Astrocyte of the spinal cord (primary cell): ENCODE data around the gene BPTF.

Experiments used
- DNase-seq: peaks from one replicate; pipeline ENCODE4 v3.0.0; 2011; ENCODE audit warnings: low read depth, low spot score
- H3K4me3 ChIP-seq: 2 replicates; pipeline ENCODE4 v1.5.1; 2011; ENCODE audit warnings: low read depth, mild to moderate bottlenecking, low read length, moderate library complexity
- in situ Hi-C: cut with HindIII; loops from 2 replicates; pipeline ENCODE4 v1.10.0; 2017; ENCODE audit warnings: low sequenced_read_pairs
- TF ChIP-seq, protein P1 (sequence below): IDR thresholded peaks from 2 replicates; pipeline ENCODE4 v1.5.1; 2012; ENCODE audit warnings: low read depth, mild to moderate bottlenecking, low read length, inconsistent platforms

The BPTF gene

DNA sequence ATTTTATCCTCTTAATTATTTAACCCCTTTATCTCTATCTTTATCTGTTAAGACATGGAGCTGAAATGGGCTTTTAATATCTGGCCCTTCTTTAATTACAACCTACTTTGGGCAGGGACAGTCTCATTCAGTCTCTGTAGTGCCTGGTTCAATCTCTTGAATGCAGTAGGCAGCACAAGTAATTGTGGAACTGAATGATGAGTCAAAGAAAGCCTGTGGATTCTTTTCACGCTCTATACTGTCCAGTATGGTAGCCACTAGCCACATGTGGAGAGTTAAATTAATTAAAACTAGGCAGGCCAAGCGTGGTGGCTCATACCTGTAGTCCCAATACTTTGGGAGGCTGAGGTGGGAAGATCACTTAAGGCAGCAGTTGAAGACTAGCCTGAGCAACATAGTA, 9.3 kb downstream of the BPTF start:
- in situ Hi-C loops, result no loop called here
- DNase-seq, result no peak
- no peak overlapping the region for H3K4me3 ChIP-seq

DNA sequence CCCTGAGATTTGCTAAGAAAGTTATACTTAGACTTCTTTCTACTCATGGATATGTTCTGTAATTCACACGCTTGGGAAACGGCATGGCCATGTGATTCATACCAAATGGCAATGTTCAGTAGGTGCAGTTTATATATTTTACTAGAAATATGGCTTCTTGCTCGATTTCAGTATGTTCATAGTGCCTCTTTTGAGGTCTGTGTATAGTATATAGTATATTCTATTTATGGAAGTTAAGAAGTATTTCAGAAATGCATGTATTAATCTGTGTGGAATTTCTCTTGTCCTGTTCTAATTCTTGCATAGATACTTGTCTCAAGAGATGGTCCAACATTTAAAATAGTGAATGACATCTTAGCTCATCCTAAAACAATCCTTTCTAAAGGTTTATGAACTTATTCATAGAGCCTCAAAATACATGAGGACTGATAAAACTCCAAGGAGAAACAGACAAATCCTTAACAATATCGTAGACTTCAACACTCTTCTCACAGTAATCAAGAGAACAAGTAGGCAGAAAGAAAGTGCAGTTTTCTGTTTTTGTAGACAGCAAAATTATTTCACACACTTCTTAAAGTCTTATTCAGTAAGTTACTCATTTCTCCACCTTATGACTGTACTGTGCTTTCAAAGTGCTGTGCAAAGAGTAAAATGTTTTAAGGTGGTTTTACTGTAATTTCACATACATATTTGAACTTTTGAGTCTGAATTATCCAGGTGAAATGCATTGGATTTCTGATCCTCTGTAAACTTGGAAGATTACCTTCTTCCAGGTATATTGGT, 11.1 kb downstream of the BPTF start:
- no peak overlapping the region for H3K4me3 ChIP-seq
- in situ Hi-C loops, result no loop called here
- TF ChIP-seq, protein P1, sequence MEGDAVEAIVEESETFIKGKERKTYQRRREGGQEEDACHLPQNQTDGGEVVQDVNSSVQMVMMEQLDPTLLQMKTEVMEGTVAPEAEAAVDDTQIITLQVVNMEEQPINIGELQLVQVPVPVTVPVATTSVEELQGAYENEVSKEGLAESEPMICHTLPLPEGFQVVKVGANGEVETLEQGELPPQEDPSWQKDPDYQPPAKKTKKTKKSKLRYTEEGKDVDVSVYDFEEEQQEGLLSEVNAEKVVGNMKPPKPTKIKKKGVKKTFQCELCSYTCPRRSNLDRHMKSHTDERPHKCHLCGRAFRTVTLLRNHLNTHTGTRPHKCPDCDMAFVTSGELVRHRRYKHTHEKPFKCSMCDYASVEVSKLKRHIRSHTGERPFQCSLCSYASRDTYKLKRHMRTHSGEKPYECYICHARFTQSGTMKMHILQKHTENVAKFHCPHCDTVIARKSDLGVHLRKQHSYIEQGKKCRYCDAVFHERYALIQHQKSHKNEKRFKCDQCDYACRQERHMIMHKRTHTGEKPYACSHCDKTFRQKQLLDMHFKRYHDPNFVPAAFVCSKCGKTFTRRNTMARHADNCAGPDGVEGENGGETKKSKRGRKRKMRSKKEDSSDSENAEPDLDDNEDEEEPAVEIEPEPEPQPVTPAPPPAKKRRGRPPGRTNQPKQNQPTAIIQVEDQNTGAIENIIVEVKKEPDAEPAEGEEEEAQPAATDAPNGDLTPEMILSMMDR, result no peak
- DNase-seq, result peak; percentile 54

More for the DNA sequence above, 9.3 kb downstream of the BPTF start:
- TF ChIP-seq, protein P1, result no peak

DNA sequence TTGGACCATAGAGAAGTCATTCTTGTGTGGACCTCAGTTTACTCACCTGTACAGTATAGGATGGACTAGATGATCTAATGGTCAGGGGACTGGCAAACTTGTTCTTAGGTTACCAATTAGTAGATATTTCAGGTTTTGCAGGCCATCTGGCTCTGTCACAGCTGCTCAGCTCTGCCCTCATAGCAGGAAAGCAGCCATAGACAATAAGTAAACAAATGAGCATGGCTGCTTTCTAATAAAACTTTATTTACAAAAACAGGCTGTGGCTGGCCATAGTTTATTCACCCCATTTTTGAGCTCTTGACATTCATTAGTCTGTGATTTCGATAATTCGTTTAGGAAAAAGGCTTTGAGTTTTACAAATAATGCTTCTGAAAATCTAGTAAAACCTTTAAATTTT, 12.7 kb downstream of the BPTF start:
- in situ Hi-C loops, result no loop called here
- TF ChIP-seq, protein P1, result no peak
- H3K4me3 ChIP-seq, result no peak overlapping the region
- no peak for DNase-seq

DNA sequence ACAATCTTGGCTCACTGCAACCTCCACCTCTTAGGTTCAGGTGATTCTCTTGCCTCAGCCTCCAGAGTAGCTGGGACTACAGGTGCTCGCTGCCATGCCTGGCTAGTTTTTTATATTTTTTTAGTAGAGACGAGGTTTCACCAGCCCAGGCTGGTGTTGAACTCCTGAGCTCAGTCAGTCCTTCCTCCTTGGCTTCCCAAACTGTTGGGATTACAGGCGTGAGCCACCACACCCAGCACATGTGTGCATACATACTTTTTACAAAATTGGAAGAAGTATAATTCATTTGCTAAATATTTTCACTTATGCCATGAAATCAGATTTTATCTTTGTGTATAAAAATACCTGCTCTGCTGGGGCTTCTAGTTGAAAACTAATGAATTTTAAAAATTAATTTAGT, 13.2 kb downstream of the BPTF start:
- DNase-seq, result no peak
- in situ Hi-C loops, result no loop called here
- TF ChIP-seq, protein P1, result no peak
- H3K4me3 ChIP-seq, result no peak overlapping the region

DNA sequence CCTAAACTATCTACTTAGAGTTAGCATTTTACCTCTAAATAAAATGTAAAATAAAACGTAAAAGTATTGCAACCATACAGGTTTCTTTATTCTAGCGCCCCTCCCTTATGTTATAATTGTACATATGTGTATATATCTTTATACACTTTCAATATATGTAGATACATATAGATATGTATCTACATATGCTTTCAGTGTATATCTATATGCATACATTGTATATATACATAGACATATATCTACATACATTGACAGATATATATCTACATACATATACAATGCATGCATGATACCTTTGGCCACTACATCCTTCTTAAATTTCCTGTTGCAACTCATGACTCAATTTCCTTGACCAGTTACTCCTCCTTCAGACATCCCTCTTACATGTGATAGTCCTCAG, 16.7 kb downstream of the BPTF start:
- TF ChIP-seq, protein P1, result no peak
- in situ Hi-C loops, result no loop called here
- no peak for DNase-seq
- H3K4me3 ChIP-seq, result no peak overlapping the region

DNA sequence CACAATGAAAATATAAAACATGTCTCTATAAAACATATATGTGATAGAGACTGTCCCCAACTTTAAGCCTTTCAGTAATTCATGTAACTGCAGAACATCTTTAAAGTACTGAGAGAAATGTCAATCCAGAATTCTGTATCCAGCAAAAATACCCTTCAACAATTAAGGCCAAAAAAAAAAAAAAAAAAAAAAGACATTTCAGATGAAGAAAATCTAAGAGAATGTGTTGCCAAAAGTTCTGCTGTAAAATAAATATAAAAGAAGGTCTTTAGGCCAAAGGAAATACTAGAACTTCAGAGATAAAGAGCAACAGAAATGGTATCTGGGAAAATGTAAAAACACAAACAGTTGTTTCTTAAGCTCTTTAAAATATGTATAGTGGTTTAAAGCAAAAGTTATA, 17.3 kb downstream of the BPTF start:
- H3K4me3 ChIP-seq, result no peak overlapping the region

More for the DNA sequence above, 17.3 kb downstream of the BPTF start:
- DNase-seq, result no peak
- TF ChIP-seq, protein P1, result no peak
- in situ Hi-C loops, result no loop called here
